Muscle of arm (tissue), 12 donors: ENCODE data around the gene KNDC1. TPM values are rescaled to one million over a fixed set of nuclear protein-coding genes. Genes with fewer than 3 reads are reported as not detected.
"Not testable (repeated sequence)": the region's sequence is repeated elsewhere in the genome, so short reads cannot be mapped to it uniquely, and the experiment has no call there.

ENCODE experiments used
- DNase-seq: peaks from one replicate; pipeline ENCODE4 v3.0.0-alpha.2; 2013
- polyA plus RNA-seq, 12 donors: library from polyadenylated mRNA; unstranded; fragments of 120-200 nt; gene quantifications; one replicate each; pipeline ENCODE4 v1.2.1, GENCODE V29; 2013; ENCODE audit not compliant: insufficient read length in 12 of 12

The KNDC1 gene
- polyA plus RNA-seq, 12 donors: 1.8 to 10.1 (median 5.3) TPM; not detected in 1

- DNase-seq: no peak
These were observed 35.4 kb upstream of the KNDC1 start for GRCh38 chr10:133124357-133125211.

GRCh38 chr10:133125901-133126300 is 34.1 kb upstream of the KNDC1 start:
- DNase-seq: no peak

GRCh38 chr10:133126431-133127290 is 33.4 kb upstream of the KNDC1 start:
- DNase-seq: no peak

GRCh38 chr10:133127291-133128125 is 32.5 kb upstream of the KNDC1 start:
- no peak for DNase-seq

GRCh38 chr10:133128126-133129070 is 31.6 kb upstream of the KNDC1 start:
- DNase-seq: no peak

GRCh38 chr10:133129071-133129858 is 30.8 kb upstream of the KNDC1 start:
- DNase-seq: no peak

- no peak for DNase-seq
These were observed 30.0 kb upstream of the KNDC1 start for GRCh38 chr10:133129859-133130495.

- DNase-seq: no peak
These were observed 29.4 kb upstream of the KNDC1 start for GRCh38 chr10:133130602-133131001.

- DNase-seq: no peak
These were observed 29.0 kb upstream of the KNDC1 start for GRCh38 chr10:133131053-133131452.

GRCh38 chr10:133131734-133132472 is 28.1 kb upstream of the KNDC1 start:
- DNase-seq: no peak

GRCh38 chr10:133132473-133133291 is 27.3 kb upstream of the KNDC1 start:
- no peak for DNase-seq

GRCh38 chr10:133133471-133134231 is 26.4 kb upstream of the KNDC1 start:
- DNase-seq: no peak

GRCh38 chr10:133134411-133135115 is 25.5 kb upstream of the KNDC1 start:
- no peak for DNase-seq

- no peak for DNase-seq
These were observed 24.9 kb upstream of the KNDC1 start for GRCh38 chr10:133135116-133135465.

GRCh38 chr10:133137486-133138145 is 22.4 kb upstream of the KNDC1 start:
- not testable (repeated sequence) for DNase-seq
